Natural killer cell treated with Interleukin-12 subunit alpha and Interleukin-12 subunit beta and Interleukin-15 and Interleukin-18, amount 100 ng/mL, for 72 hours (primary cell): ENCODE results near the gene SNX9. TPM values are rescaled to one million over a fixed set of nuclear protein-coding genes. Genes with fewer than 3 reads are reported as not detected.

Experiments
- ATAC-seq, 2 donors: fragments of 150-1000 bp; cut with Tn5 transposase in 1 of 2; sonication (Bioruptor Pico), chemical (Tn5 transposase) in 1 of 2; 2 replicates each; pipeline ENCODE4 v1.10.0; 2021
- DNase-seq: peaks from one replicate; pipeline ENCODE4 v3.0.0; 2022; ENCODE audit warnings: low spot score
- H3K27ac Mint-ChIP-seq, 2 donors: 1 replicate in 1 of 2; 2 replicates in 1 of 2; pipeline ENCODE4 v1.8.0; 2022; ENCODE audit warnings: mixed read lengths in 2 of 2, mild to moderate bottlenecking in 1 of 2, moderate library complexity in 1 of 2
- H3K27me3 Mint-ChIP-seq, 2 donors: 1 replicate in 1 of 2; 2 replicates in 1 of 2; pipeline ENCODE4 v1.8.0; 2022; ENCODE audit warnings: mixed read lengths in 2 of 2
- H3K36me3 Mint-ChIP-seq: one replicate; pipeline ENCODE4 v1.8.0; 2022; ENCODE audit warnings: mixed read lengths
- H3K4me1 Mint-ChIP-seq, 2 donors: 1 replicate in 1 of 2; 2 replicates in 1 of 2; pipeline ENCODE4 v1.8.0; 2022; ENCODE audit warnings: low read depth in 2 of 2, mixed read lengths in 2 of 2, mild to moderate bottlenecking in 1 of 2
- H3K4me3 Mint-ChIP-seq: one replicate; pipeline ENCODE4 v1.8.0; 2022; ENCODE audit warnings: mixed read lengths
- H3K9me3 Mint-ChIP-seq: 2 replicates; pipeline ENCODE4 v1.8.0; 2022; ENCODE audit warnings: mixed read lengths
- total RNA-seq, 2 donors: library from RNA; stranded (reverse); gene quantifications; one replicate each; pipeline ENCODE4 v1.2.3, GENCODE V29; 2022

SNX9 gene
- total RNA-seq, 2 donors from 2014 or later: 5.4 to 14.6 TPM

GRCh38 chr6:157811137-157811475 lies 11.9 kb upstream of the SNX9 start:
- DNase-seq: no peak
- Mint-ChIP-seq H3K27me3 (peaks cover 39 to 41% of the 10 kb centered on the region in 2 donors), H3K9me3 (no peaks in the 10 kb centered on the region), H3K4me3 (no peak overlapping the region), H3K36me3 (peaks cover 12% of the 10 kb centered on the region), H3K4me1 (no peaks in the 10 kb centered on the region), H3K27ac (no peak overlapping the region)
- ATAC-seq: no peak

- peaks cover 12% of the 10 kb centered on the region for H3K36me3 Mint-ChIP-seq
- H3K27ac Mint-ChIP-seq: no peak overlapping the region
- peaks cover 41 to 43% of the 10 kb centered on the region in 2 donors for H3K27me3 Mint-ChIP-seq
- no peak overlapping the region for H3K4me3 Mint-ChIP-seq
- no peaks in the 10 kb centered on the region for H3K9me3 Mint-ChIP-seq
- H3K4me1 Mint-ChIP-seq: no peaks in the 10 kb centered on the region
- DNase-seq (no peak), ATAC-seq (no peak)
Measured at GRCh38 chr6:157811476-157812173, 11.4 kb upstream of the SNX9 start.

- ATAC-seq (no peak), DNase-seq (no peak)
- no peak overlapping the region for H3K4me3 Mint-ChIP-seq
- peaks cover 4% of the 10 kb centered on the region for H3K36me3 Mint-ChIP-seq
- no peaks in the 10 kb centered on the region for H3K9me3 Mint-ChIP-seq
- H3K4me1 Mint-ChIP-seq: no peaks in the 10 kb centered on the region
- H3K27ac Mint-ChIP-seq: no peak overlapping the region
- H3K27me3 Mint-ChIP-seq: peaks cover 32 to 45% of the 10 kb centered on the region in 2 donors
Measured at GRCh38 chr6:157812425-157813171, 10.4 kb upstream of the SNX9 start.

GRCh38 chr6:157813191-157813590 lies 9.9 kb upstream of the SNX9 start:
- Mint-ChIP-seq H3K4me3 (no peak overlapping the region), H3K36me3 (no peaks in the 10 kb centered on the region), H3K4me1 (no peaks in the 10 kb centered on the region), H3K27me3 (peaks cover 32 to 42% of the 10 kb centered on the region in 2 donors), H3K27ac (no peak overlapping the region), H3K9me3 (no peaks in the 10 kb centered on the region)
- DNase-seq (no peak), ATAC-seq (no peak)

- no peak for ATAC-seq
- H3K36me3 Mint-ChIP-seq: no peaks in the 10 kb centered on the region
Measured at GRCh38 chr6:157813750-157814455, 9.1 kb upstream of the SNX9 start.

GRCh38 chr6:157814883-157815282 lies 8.2 kb upstream of the SNX9 start:
- H3K36me3 Mint-ChIP-seq: no peaks in the 10 kb centered on the region
- H3K4me3 Mint-ChIP-seq: no peak overlapping the region
- DNase-seq (no peak), ATAC-seq (no peak)
- H3K27ac Mint-ChIP-seq: no peak overlapping the region
- peaks cover 46 to 49% of the 10 kb centered on the region in 2 donors for H3K27me3 Mint-ChIP-seq
- no peaks in the 10 kb centered on the region for H3K9me3 Mint-ChIP-seq
- H3K4me1 Mint-ChIP-seq: no peaks in the 10 kb centered on the region

More at GRCh38 chr6:157813750-157814455, 9.1 kb upstream of the SNX9 start:
- Mint-ChIP-seq H3K9me3 (no peaks in the 10 kb centered on the region), H3K27me3 (peaks cover 39 to 41% of the 10 kb centered on the region in 2 donors), H3K4me1 (no peaks in the 10 kb centered on the region), H3K4me3 (no peak overlapping the region), H3K27ac (no peak overlapping the region)
- DNase-seq: no peak

- peaks cover 9 to 12% of the 10 kb centered on the region in 2 donors for H3K4me1 Mint-ChIP-seq
- H3K27me3 Mint-ChIP-seq: peaks cover 33 to 42% of the 10 kb centered on the region in 2 donors
- no peaks in the 10 kb centered on the region for H3K36me3 Mint-ChIP-seq
- H3K27ac Mint-ChIP-seq: peak overlapping the region in 1 of 2 donors; percentile 59
- ATAC-seq (no peak), DNase-seq (no peak)
- no peaks in the 10 kb centered on the region for H3K9me3 Mint-ChIP-seq
- H3K4me3 Mint-ChIP-seq: peak overlapping the region; percentile 64
Measured at GRCh38 chr6:157821342-157822033, 1.6 kb upstream of the SNX9 start.

GRCh38 chr6:157822245-157823000 lies 623 bp upstream of the SNX9 start:
- Mint-ChIP-seq H3K36me3 (no peaks in the 10 kb centered on the region), H3K4me1 (peaks cover 9 to 12% of the 10 kb centered on the region in 2 donors), H3K4me3 (peak overlapping the region; percentile 64), H3K9me3 (no peaks in the 10 kb centered on the region), H3K27me3 (peaks cover 24 to 40% of the 10 kb centered on the region in 2 donors), H3K27ac (peak overlapping the region in 1 of 2 donors; percentile 59)
- DNase-seq (no peak), ATAC-seq (no peak)

GRCh38 chr6:157823528-157824370 lies 703 bp downstream of the SNX9 start:
- H3K4me1 Mint-ChIP-seq: peaks cover 9 to 12% of the 10 kb centered on the region in 2 donors
- H3K4me3 Mint-ChIP-seq: peak overlapping the region; percentile 96
- peaks cover 24 to 37% of the 10 kb centered on the region in 2 donors for H3K27me3 Mint-ChIP-seq

GRCh38 chr6:157825243-157825904 lies 2.3 kb downstream of the SNX9 start:
- ATAC-seq (no peak), DNase-seq (no peak)
- Mint-ChIP-seq H3K4me1 (peaks cover 19 to 20% of the 10 kb centered on the region in 2 donors), H3K27ac (no peak overlapping the region), H3K9me3 (no peaks in the 10 kb centered on the region), H3K4me3 (peak overlapping the region; percentile 15), H3K36me3 (no peaks in the 10 kb centered on the region), H3K27me3 (peaks cover 21 to 41% of the 10 kb centered on the region in 2 donors)

More at GRCh38 chr6:157823528-157824370, 703 bp downstream of the SNX9 start:
- H3K36me3 Mint-ChIP-seq: no peaks in the 10 kb centered on the region
- peak overlapping the region; percentile 80 to 93 for H3K27ac Mint-ChIP-seq
- no peaks in the 10 kb centered on the region for H3K9me3 Mint-ChIP-seq
- peak; percentile 65 for DNase-seq
- peak; percentile 65 to 71 for ATAC-seq

- H3K36me3 Mint-ChIP-seq: peaks cover 5% of the 10 kb centered on the region
- H3K27ac Mint-ChIP-seq: no peak overlapping the region
- no peaks in the 10 kb centered on the region for H3K9me3 Mint-ChIP-seq
- peaks cover 26 to 28% of the 10 kb centered on the region in 2 donors for H3K4me1 Mint-ChIP-seq
- H3K4me3 Mint-ChIP-seq: no peak overlapping the region
- ATAC-seq (peak in 1 of 2 donors; percentile 68), DNase-seq (no peak)
- peaks cover 24 to 50% of the 10 kb centered on the region in 2 donors for H3K27me3 Mint-ChIP-seq
Measured at GRCh38 chr6:157830354-157831017, 7.4 kb downstream of the SNX9 start.
